Spleen (tissue), 7 donors: ENCODE results near the gene TRIML1.

Experiments used
- POLR2AphosphoS5 ChIP-seq, 3 donors: sonication (generic); formaldehyde crosslinking; IDR thresholded peaks; one replicate each; pipeline ENCODE4 v1.5.1; 2017; ENCODE audit warnings: antibody characterized with exemption in 3 of 3
- TF ChIP-seq, protein P1 (sequence below), 11 experiments: fragments of 200-600 bp in 7 of 11; fragments of 450-650 bp in 4 of 11; sonication (generic) in 4 of 11; IDR thresholded peaks in 8 of 11; conservative IDR thresholded peaks in 3 of 11; 1 replicate in 7 of 11; 2 replicates in 4 of 11; pipeline versions ENCODE4 v1.4.0 to v1.8.0; 2016 to 2021; ENCODE audit warnings: antibody characterized with exemption in 11 of 11, inconsistent platforms in 4 of 11, mild to moderate bottlenecking in 1 of 11
- donor health status: DM: no; HTN: no; CAD: no; lungs with moderate emphysema.
- donor health status: DM: no; HTN: no; CAD: no.
- donor health status: DM: no; HTN: no; CAD: no.

GRCh38 chr4:188158336-188158735, 19.1 kb downstream of the TRIML1 start:
- TF ChIP-seq, protein P1, sequence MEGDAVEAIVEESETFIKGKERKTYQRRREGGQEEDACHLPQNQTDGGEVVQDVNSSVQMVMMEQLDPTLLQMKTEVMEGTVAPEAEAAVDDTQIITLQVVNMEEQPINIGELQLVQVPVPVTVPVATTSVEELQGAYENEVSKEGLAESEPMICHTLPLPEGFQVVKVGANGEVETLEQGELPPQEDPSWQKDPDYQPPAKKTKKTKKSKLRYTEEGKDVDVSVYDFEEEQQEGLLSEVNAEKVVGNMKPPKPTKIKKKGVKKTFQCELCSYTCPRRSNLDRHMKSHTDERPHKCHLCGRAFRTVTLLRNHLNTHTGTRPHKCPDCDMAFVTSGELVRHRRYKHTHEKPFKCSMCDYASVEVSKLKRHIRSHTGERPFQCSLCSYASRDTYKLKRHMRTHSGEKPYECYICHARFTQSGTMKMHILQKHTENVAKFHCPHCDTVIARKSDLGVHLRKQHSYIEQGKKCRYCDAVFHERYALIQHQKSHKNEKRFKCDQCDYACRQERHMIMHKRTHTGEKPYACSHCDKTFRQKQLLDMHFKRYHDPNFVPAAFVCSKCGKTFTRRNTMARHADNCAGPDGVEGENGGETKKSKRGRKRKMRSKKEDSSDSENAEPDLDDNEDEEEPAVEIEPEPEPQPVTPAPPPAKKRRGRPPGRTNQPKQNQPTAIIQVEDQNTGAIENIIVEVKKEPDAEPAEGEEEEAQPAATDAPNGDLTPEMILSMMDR (IDR thresholded peaks at IDR 0.05 in 8 of 11, conservative IDR thresholded peaks at IDR 0.05 in 3 of 11): no peak
- TF ChIP-seq POLR2AphosphoS5 (IDR thresholded peaks at IDR 0.05): no peak
